Stomach (tissue), 9 donors: ENCODE results near the gene LHX4. TPM values are rescaled to one million over a fixed set of nuclear protein-coding genes. Genes with fewer than 3 reads are reported as not detected.

ENCODE experiments used
- DNase-seq, 2 donors: peaks; one replicate each; pipeline versions ENCODE4 v3.0.0 to v3.0.0-alpha.2; 2013 to 2019
- H3K27ac ChIP-seq, 5 donors: fragments of 200-600 bp in 4 of 5; sonication (generic) in 4 of 5; one replicate each; pipeline ENCODE4 v1.5.1; 2013 to 2019; ENCODE audit warnings: mild to moderate bottlenecking in 1 of 5, moderate library complexity in 1 of 5
- H3K27me3 ChIP-seq, 3 donors: fragments of 200-600 bp; sonication (generic); one replicate each; pipeline ENCODE4 v1.5.1; 2017 to 2019; ENCODE audit warnings: mixed run types in 1 of 3
- H3K36me3 ChIP-seq, 4 donors: fragments of 200-600 bp; sonication (generic); 1 replicate in 3 of 4; 2 replicates in 1 of 4; pipeline ENCODE4 v1.5.1; 2016 to 2019
- H3K4me1 ChIP-seq, 4 donors: fragments of 200-600 bp; sonication (generic); one replicate each; pipeline ENCODE4 v1.5.1; 2016 to 2019
- H3K4me3 ChIP-seq, 4 donors: fragments of 200-600 bp; sonication (generic) in 3 of 4; one replicate each; pipeline ENCODE4 v1.5.1; 2016 to 2019; ENCODE audit warnings: mild to moderate bottlenecking in 1 of 4
- H3K9me3 ChIP-seq, 4 donors: fragments of 200-600 bp; sonication (generic); one replicate each; pipeline ENCODE4 v1.5.1; 2016 to 2019
- CTCF ChIP-seq, 7 experiments: fragments of 450-650 bp in 4 of 7; fragments of 200-600 bp in 3 of 7; sonication (generic) in 3 of 7; IDR thresholded peaks; one replicate each; pipeline ENCODE4 v1.5.1; 2016 to 2019; ENCODE audit warnings: antibody characterized with exemption in 7 of 7, control low read depth in 2 of 7, mild to moderate bottlenecking in 1 of 7
- EP300 ChIP-seq: sonication (generic); formaldehyde crosslinking; IDR thresholded peaks from one replicate; pipeline ENCODE4 v1.6.1; 2017; ENCODE audit warnings: antibody characterized with exemption
- POLR2A ChIP-seq, 4 donors: fragments of 450-650 bp; IDR thresholded peaks; one replicate each; pipeline ENCODE4 v1.6.1; 2016; ENCODE audit warnings: antibody characterized with exemption in 4 of 4, control low read depth in 2 of 4, mild to moderate bottlenecking in 1 of 4, moderate library complexity in 1 of 4
- POLR2AphosphoS5 ChIP-seq, 3 donors: sonication (generic); formaldehyde crosslinking; IDR thresholded peaks; one replicate each; pipeline ENCODE4 v1.6.1; 2016; ENCODE audit warnings: antibody characterized with exemption in 3 of 3
- whole genome bisulfite sequencing, 5 donors: extraction: QIAGEN DNeasy Blood & Tissue Kit in 3 of 5; methylation state at CpG; one replicate each; pipeline versions ENCODE4 v1.1.5 to v1.1.7; 2013 to 2018; 5-methylcytosine and 5-hydroxymethylcytosine counted together
- intact Hi-C: fragments of 100-400 bp; cut with DNase I; formaldehyde crosslinking; loops from one replicate; pipeline ENCODE4 v1.15.1; 2023; ENCODE audit warnings: low total_unique reads
- polyA plus RNA-seq, 3 donors: library from polyadenylated mRNA; stranded (reverse); fragments of 200-250 nt; gene quantifications; one replicate each; pipeline ENCODE4 v1.2.3, GENCODE V29; 2013
- total RNA-seq, 5 donors: library from RNA; depleted of rRNA; stranded (reverse); fragments of >200 nt; gene quantifications; one replicate each; pipeline versions ENCODE4 v1.1.0 to v1.2.3, GENCODE V29; 2014 to 2016
- donor health status: healthy with polysubstance abuse.
- donor health status: Bipolar disorder and iron deficiency.
- donor health status: healthy.

The LHX4 gene
- total and polyA plus RNA-seq, 8 donors: 0.03 to 0.18 TPM; not detected in 6

GRCh38 chr1:180253585-180254495, 23.8 kb downstream of the LHX4 start:
- 53 to 68% (median 63%) methylated on average over 12 to 31 of the region's 31 CpGs for WGBS, 5 donors
- H3K27me3 ChIP-seq: peaks cover 13 to 82% (median 37%) of the 10 kb centered on the region in 3 donors

GRCh38 chr1:180254496-180254819, 24.4 kb downstream of the LHX4 start:
- Histone ChIP-seq H3K4me3 (no peak overlapping the region), H3K27me3 (peaks cover 13 to 89% (median 43%) of the 10 kb centered on the region in 3 donors), H3K4me1 (no peaks in the 10 kb centered on the region), H3K27ac (no peak overlapping the region), H3K9me3 (no peaks in the 10 kb centered on the region), H3K36me3 (no peaks in the 10 kb centered on the region)
- intact Hi-C loops: loop anchor here (10.0 kb wide), 1 partner anchor 230 kb away; no protein-coding TSS in a partner anchor
- TF ChIP-seq POLR2AphosphoS5 (IDR thresholded peaks at IDR 0.05): no peak
- TF ChIP-seq EP300: no peak
- no peak for TF ChIP-seq POLR2A (IDR thresholded peaks at IDR 0.05)
- TF ChIP-seq CTCF (IDR thresholded peaks at IDR 0.05): no peak
- WGBS, 5 donors: 85 to 89% (median 89%) methylated on average over 7 to 9 of the region's 9 CpGs
- no peak for DNase-seq

More at GRCh38 chr1:180253585-180254495, 23.8 kb downstream of the LHX4 start:
- Histone ChIP-seq H3K36me3 (no peaks in the 10 kb centered on the region), H3K9me3 (no peaks in the 10 kb centered on the region), H3K4me3 (no peak overlapping the region), H3K4me1 (no peaks in the 10 kb centered on the region), H3K27ac (no peak overlapping the region)
- TF ChIP-seq POLR2AphosphoS5 (IDR thresholded peaks at IDR 0.05) (no peak), POLR2A (IDR thresholded peaks at IDR 0.05) (no peak), CTCF (IDR thresholded peaks at IDR 0.05) (no peak), EP300 (no peak)
- DNase-seq: peak in 1 of 2 donors; percentile 50
- intact Hi-C loops: loop anchor here (10.0 kb wide), 1 partner anchor 231 kb away; no protein-coding TSS in a partner anchor

GRCh38 chr1:180254854-180255253, 24.8 kb downstream of the LHX4 start:
- Histone ChIP-seq H3K9me3 (no peaks in the 10 kb centered on the region), H3K36me3 (no peaks in the 10 kb centered on the region), H3K4me3 (no peak overlapping the region), H3K4me1 (no peaks in the 10 kb centered on the region), H3K27ac (no peak overlapping the region), H3K27me3 (peaks cover 13 to 93% (median 47%) of the 10 kb centered on the region in 3 donors)
- TF ChIP-seq CTCF (IDR thresholded peaks at IDR 0.05) (no peak), EP300 (no peak), POLR2AphosphoS5 (IDR thresholded peaks at IDR 0.05) (no peak), POLR2A (IDR thresholded peaks at IDR 0.05) (no peak)
- 81 to 93% (median 87%) methylated on average over 5 to 11 of the region's 11 CpGs for WGBS, 5 donors
- intact Hi-C loops: loop anchor here (10.0 kb wide), 1 partner anchor 230 kb away; no protein-coding TSS in a partner anchor
- no peak for DNase-seq

GRCh38 chr1:180255536-180256340, 25.7 kb downstream of the LHX4 start:
- H3K9me3 ChIP-seq: no peaks in the 10 kb centered on the region
- H3K4me3 ChIP-seq: no peak overlapping the region
- 76 to 87% (median 84%) methylated on average over 13 to 18 of the region's 18 CpGs for WGBS, 5 donors
- peaks cover 13 to 93% (median 56%) of the 10 kb centered on the region in 3 donors for H3K27me3 ChIP-seq
- intact Hi-C loops: loop anchor here (10.0 kb wide), 1 partner anchor 229 kb away; no protein-coding TSS in a partner anchor
- no peaks in the 10 kb centered on the region for H3K36me3 ChIP-seq
- H3K27ac ChIP-seq: no peak overlapping the region
- no peak for DNase-seq
- TF ChIP-seq CTCF (IDR thresholded peaks at IDR 0.05) (no peak), POLR2AphosphoS5 (IDR thresholded peaks at IDR 0.05) (no peak), EP300 (no peak)
- H3K4me1 ChIP-seq: no peaks in the 10 kb centered on the region
